HCT116 (cell line): ENCODE data around the gene EFCAB8. TPM values are rescaled to one million over a fixed set of nuclear protein-coding genes. Genes with fewer than 3 reads are reported as not detected.

Source experiments
- ATAC-seq: fragments of 200-7000 bp; cut with Tn5 transposase; 2 replicates; pipeline ENCODE4 v1.9.1; 2020; ENCODE audit warnings: mild to moderate bottlenecking, moderate library complexity
- BruUV-seq: library from RNA; stranded (reverse); fragments of 400-500 nt; replicated peaks from 2 replicates; lab custom pipeline; 2021; lab: Mats Ljungman, UMichigan
- CTCF ChIA-PET: fragments of 300-600 bp; sonication (Branson Sonifier 250); formaldehyde crosslinking; loops from one replicate; lab custom pipeline; 2021; ENCODE audit warnings: antibody characterized with exemption; lab: Charles Lee
- POLR2A ChIA-PET: fragments of 300-600, 350-600 bp; sonication (Branson Sonifier 250); formaldehyde crosslinking; loops from one replicate; lab custom pipeline; 2021; ENCODE audit warnings: antibody characterized with exemption; lab: Charles Lee
- RAD21 ChIA-PET, 2 experiments: fragments of 300-600 bp; sonication (Branson Sonifier 250); formaldehyde crosslinking; loops; one replicate each; lab custom pipeline; 2023; ENCODE audit warnings: low total read pairs in 2 of 2; ENCODE audit not compliant: uncharacterized antibody in 2 of 2, unreplicated experiment in 2 of 2, low non-redundant PET in 1 of 2; lab: Charles Lee
- DNase-seq: peaks from one replicate; pipeline ENCODE4 v3.0.0-alpha.2; 2010; ENCODE audit warnings: low read depth, low spot score
- H2AFZ ChIP-seq: fragments of 200-600 bp; shearing (Covaris generic), sonication (generic); 2 replicates; pipeline ENCODE4 v1.6.1; 2017; ENCODE audit warnings: low read depth, mixed run types, mixed read lengths, antibody characterized with exemption, low read length; ENCODE audit not compliant: poor library complexity, severe bottlenecking
- H3K27ac ChIP-seq: 2 replicates; pipeline ENCODE4 v1.5.1; 2012; ENCODE audit warnings: low read depth, low read length
- H3K27me3 ChIP-seq: fragments of 200-600 bp; sonication (generic); 2 replicates; pipeline ENCODE4 v1.6.1; 2016; ENCODE audit warnings: mixed run types, low read length, mixed read lengths; ENCODE audit not compliant: insufficient read depth
- H3K36me3 ChIP-seq, 2 experiments: fragments of 200-500 bp in 1 of 2; fragments of 200-600 bp in 1 of 2; sonication (Bioruptor generic) in 1 of 2; sonication (generic) in 1 of 2; 2 replicates each; pipeline versions ENCODE4 v1.5.1 to v1.6.1; 2014 to 2016; ENCODE audit warnings: low read length in 2 of 2, inconsistent platforms in 1 of 2, mixed read lengths in 1 of 2, mixed run types in 1 of 2; ENCODE audit not compliant: insufficient read depth in 2 of 2, control insufficient read depth in 1 of 2
- H3K4me1 ChIP-seq, 2 experiments: fragments of 200-600 bp in 1 of 2; sonication (generic) in 1 of 2; 2 replicates each; pipeline versions ENCODE4 v1.5.1 to v1.6.1; 2012 to 2017; ENCODE audit warnings: low read length in 2 of 2, inconsistent platforms in 1 of 2, mild to moderate bottlenecking in 1 of 2, mixed read lengths in 1 of 2, mixed run types in 1 of 2, moderate library complexity in 1 of 2; ENCODE audit not compliant: insufficient read depth in 2 of 2, control insufficient read depth in 1 of 2
- H3K4me2 ChIP-seq: fragments of 200-600 bp; sonication (generic); 2 replicates; pipeline ENCODE4 v1.6.1; 2017; ENCODE audit warnings: mixed run types, low read length, mixed read lengths
- H3K4me3 ChIP-seq, 2 experiments: fragments of 200-600 bp in 1 of 2; sonication (generic) in 1 of 2; replicated peaks in 1 of 2; 2 replicates each; pipeline ENCODE4 v1.5.1; 2011 to 2016; ENCODE audit warnings: low read length in 2 of 2, control low read depth in 1 of 2, low read depth in 1 of 2, mild to moderate bottlenecking in 1 of 2, mixed read lengths in 1 of 2, mixed run types in 1 of 2
- H3K79me2 ChIP-seq: fragments of 200-600 bp; sonication (generic); 2 replicates; pipeline ENCODE4 v1.6.1; 2017; ENCODE audit warnings: mild to moderate bottlenecking, mixed run types, low read length, moderate library complexity, mixed read lengths; ENCODE audit not compliant: insufficient read depth
- H3K9ac ChIP-seq: fragments of 200-600 bp; sonication (generic); 2 replicates; pipeline ENCODE4 v1.6.1; 2016; ENCODE audit warnings: low read length, mixed read lengths
- H3K9me2 ChIP-seq: fragments of 200-600 bp; sonication (generic), shearing (Covaris generic); 2 replicates; pipeline ENCODE4 v1.6.1; 2017; ENCODE audit warnings: mixed run types, mild to moderate bottlenecking, moderate library complexity; ENCODE audit not compliant: insufficient read depth
- H3K9me3 ChIP-seq, 2 experiments: fragments of 200-500 bp in 1 of 2; fragments of 200-600 bp in 1 of 2; sonication (Bioruptor generic) in 1 of 2; sonication (generic) in 1 of 2; 2 replicates each; pipeline ENCODE4 v1.6.1; 2014 to 2017; ENCODE audit warnings: low read length in 2 of 2, mixed read lengths in 2 of 2, inconsistent platforms in 1 of 2, low read depth in 1 of 2, mild to moderate bottlenecking in 1 of 2, mixed run types in 1 of 2, moderate library complexity in 1 of 2; ENCODE audit not compliant: control insufficient read depth in 1 of 2, insufficient read depth in 1 of 2
- H4K20me1 ChIP-seq: fragments of 200-600 bp; sonication (generic), shearing (Covaris generic); 2 replicates; pipeline ENCODE4 v1.6.1; 2017; ENCODE audit warnings: mixed run types, mild to moderate bottlenecking, moderate library complexity; ENCODE audit not compliant: insufficient read depth
- CBX3 ChIP-seq: IDR thresholded peaks from 2 replicates; pipeline ENCODE4 v1.6.1; 2012; ENCODE audit warnings: low read depth
- EGR1 ChIP-seq: IDR thresholded peaks from 2 replicates; pipeline ENCODE4 v1.6.1; 2012; ENCODE audit warnings: low read depth
- ELF1 ChIP-seq: IDR thresholded peaks from 2 replicates; pipeline ENCODE4 v1.6.1; 2012; ENCODE audit warnings: low read depth, borderline replicate concordance
- EZH2 ChIP-seq: fragments of 200-600 bp; sonication (generic); IDR thresholded peaks from 2 replicates; pipeline ENCODE4 v1.6.1; 2017; ENCODE audit warnings: antibody characterized with exemption, mixed run types
- POLR2A ChIP-seq: IDR thresholded peaks from 2 replicates; pipeline ENCODE4 v1.7.0; 2011; ENCODE audit warnings: borderline replicate concordance; ENCODE audit not compliant: insufficient read depth, insufficient read length; ENCODE audit errors: extremely low read depth
- POLR2AphosphoS5 ChIP-seq: IDR thresholded peaks from 2 replicates; pipeline ENCODE4 v1.6.1; 2011; ENCODE audit warnings: mild to moderate bottlenecking, low read depth, low read length, moderate library complexity
- RAD21 ChIP-seq: IDR thresholded peaks from 2 replicates; pipeline ENCODE4 v1.6.1; 2012; ENCODE audit warnings: low read depth, mild to moderate bottlenecking
- SIN3A ChIP-seq: IDR thresholded peaks from 2 replicates; pipeline ENCODE4 v1.6.1; 2012; ENCODE audit warnings: low read depth
- SP1 ChIP-seq: IDR thresholded peaks from 2 replicates; pipeline ENCODE4 v1.6.1; 2012; ENCODE audit warnings: low read depth
- SRF ChIP-seq: IDR thresholded peaks from 2 replicates; pipeline ENCODE4 v1.6.1; 2012; ENCODE audit warnings: low read depth
- TCF7L2 ChIP-seq: IDR thresholded peaks from 2 replicates; pipeline ENCODE4 v1.7.0; 2011; ENCODE audit warnings: borderline replicate concordance, inconsistent platforms; ENCODE audit not compliant: insufficient read depth, insufficient read length; ENCODE audit errors: extremely low read depth
- YY1 ChIP-seq: IDR thresholded peaks from 2 replicates; pipeline ENCODE4 v1.6.1; 2011; ENCODE audit warnings: low read length, low read depth, moderate library complexity, mild to moderate bottlenecking; ENCODE audit not compliant: insufficient replicate concordance; ENCODE audit errors: extremely low read depth
- ZFX ChIP-seq: fragments of 450-650 bp; IDR thresholded peaks from 2 replicates; pipeline ENCODE4 v1.6.1; 2017
- ZNF274 ChIP-seq: fragments of 200-500 bp; sonication (Bioruptor generic); IDR thresholded peaks from 2 replicates; pipeline ENCODE4 v1.6.1; 2014; ENCODE audit warnings: mild to moderate bottlenecking, low read depth, low read length, inconsistent platforms
- intact Hi-C: fragments of 100-400 bp; cut with micrococcal nuclease; formaldehyde crosslinking; loops from 2 replicates; pipeline ENCODE4 v1.10.0; 2022
- total RNA-seq: library from RNA; stranded (reverse); gene quantifications from one replicate; pipeline ENCODE4 v1.2.1, GENCODE V29; 2021; ENCODE audit not compliant: unreplicated experiment
- TF ChIP-seq, protein P1 (sequence below), 3 experiments: fragments of 200-600 bp in 1 of 3; sonication (generic) in 1 of 3; IDR thresholded peaks in 2 of 3; conservative IDR thresholded peaks in 1 of 3; 2 replicates each; pipeline ENCODE4 v1.5.1; 2012 to 2017; ENCODE audit warnings: low read depth in 2 of 3, low read length in 2 of 3, antibody characterized with exemption in 1 of 3, borderline replicate concordance in 1 of 3, control low read depth in 1 of 3, mild to moderate bottlenecking in 1 of 3, mixed read lengths in 1 of 3, mixed run types in 1 of 3, moderate library complexity in 1 of 3; ENCODE audit not compliant: insufficient read depth in 1 of 3

The EFCAB8 gene
- total RNA-seq, 1 experiment from 2014 or later = 0.42 TPM

DNA sequence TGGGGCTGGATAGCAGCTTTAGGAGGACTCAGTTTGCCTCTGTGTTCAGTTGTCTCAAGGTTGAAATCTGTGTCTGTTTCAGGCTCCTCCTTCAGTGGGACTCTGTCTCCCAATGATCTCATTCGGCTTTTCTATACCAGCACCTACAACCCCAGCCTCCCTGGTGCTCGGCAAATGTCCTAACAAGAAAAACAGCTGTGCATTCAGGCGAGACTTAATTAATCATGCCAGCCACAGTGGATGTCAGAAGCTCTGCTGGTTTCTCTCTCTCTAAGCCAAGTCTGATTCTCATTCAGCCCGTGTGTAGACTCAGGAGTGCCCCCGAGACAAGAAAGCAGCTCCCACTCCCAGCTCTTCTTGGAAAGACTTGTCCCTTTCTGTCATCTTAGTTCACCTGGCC lies 98.7 kb downstream of the EFCAB8 start:
- DNase-seq = no peak
- no peak overlapping the region for H3K27ac ChIP-seq
- intact Hi-C loops = no loop called here
- H3K27me3 ChIP-seq = no peaks in the 10 kb centered on the region
- ChIA-PET CTCF (no interaction called here), RAD21 (no interaction called here), POLR2A (no interaction called here)
- H4K20me1 ChIP-seq = no peaks in the 10 kb centered on the region
- no peak overlapping the region for H3K9ac ChIP-seq
- no peak overlapping the region for H3K4me3 ChIP-seq
- ATAC-seq = no peak
- H3K4me1 ChIP-seq = no peaks in the 10 kb centered on the region
- no peaks in the 10 kb centered on the region for H3K79me2 ChIP-seq
- no peaks in the 10 kb centered on the region for H3K36me3 ChIP-seq
- TF ChIP-seq YY1 (no peak), EZH2 (no peak), SIN3A (no peak), RAD21 (no peak), POLR2A (no peak), POLR2AphosphoS5 (no peak), ZNF274 (no peak), CBX3 (no peak)
- no peak overlapping the region for H3K4me2 ChIP-seq
- BruUV-seq = no TSS peak
- no peaks in the 10 kb centered on the region for H3K9me2 ChIP-seq
- peaks cover 6 to 25% of the 10 kb centered on the region in 2 experiments; a peak in 3 of 4 replicates for H3K9me3 ChIP-seq
- no peak overlapping the region for H2AFZ ChIP-seq

DNA sequence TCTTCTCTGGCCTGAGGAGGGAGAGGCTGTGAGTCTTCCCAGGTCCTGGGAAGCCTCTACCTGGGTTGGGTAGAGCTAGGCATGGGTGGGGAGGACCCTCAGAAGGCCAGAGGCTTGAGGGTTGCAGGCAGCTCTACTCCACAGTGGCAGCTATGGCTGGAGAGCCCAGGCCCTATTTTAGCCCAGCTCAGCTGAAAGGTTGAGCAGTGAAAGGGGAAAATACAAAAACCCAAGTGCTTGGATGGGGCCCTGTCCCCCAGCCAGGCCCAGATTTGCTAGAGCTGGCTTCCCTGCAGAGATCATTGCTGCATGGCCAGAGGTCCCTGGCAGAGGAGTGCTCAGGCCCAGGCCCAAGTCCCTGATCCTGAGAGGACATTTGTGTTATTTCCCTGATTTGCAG lies 99.9 kb downstream of the EFCAB8 start:
- H3K9ac ChIP-seq = no peak overlapping the region
- no peaks in the 10 kb centered on the region for H3K27me3 ChIP-seq
- no peaks in the 10 kb centered on the region for H4K20me1 ChIP-seq
- no peak overlapping the region for H3K4me3 ChIP-seq
- POLR2A ChIA-PET = no interaction called here
- H3K4me1 ChIP-seq = no peaks in the 10 kb centered on the region
- no peak overlapping the region for H3K4me2 ChIP-seq
- peaks cover 6 to 25% of the 10 kb centered on the region in 2 experiments; a peak in 3 of 4 replicates for H3K9me3 ChIP-seq
- no peak for ATAC-seq
- H3K27ac ChIP-seq = no peak overlapping the region
- H3K79me2 ChIP-seq = no peaks in the 10 kb centered on the region
- CTCF ChIA-PET = no interaction called here
- H3K36me3 ChIP-seq = no peaks in the 10 kb centered on the region
- no TSS peak for BruUV-seq
- RAD21 ChIA-PET = no interaction called here
- intact Hi-C loops = no loop called here
- DNase-seq = no peak
- TF ChIP-seq RAD21 (no peak), EGR1 (no peak), POLR2AphosphoS5 (no peak), SRF (no peak), ZFX (no peak), SP1 (no peak), YY1 (no peak), TCF7L2 (no peak), EZH2 (no peak), POLR2A (no peak), CBX3 (no peak), ELF1 (no peak)
- TF ChIP-seq, protein P1, sequence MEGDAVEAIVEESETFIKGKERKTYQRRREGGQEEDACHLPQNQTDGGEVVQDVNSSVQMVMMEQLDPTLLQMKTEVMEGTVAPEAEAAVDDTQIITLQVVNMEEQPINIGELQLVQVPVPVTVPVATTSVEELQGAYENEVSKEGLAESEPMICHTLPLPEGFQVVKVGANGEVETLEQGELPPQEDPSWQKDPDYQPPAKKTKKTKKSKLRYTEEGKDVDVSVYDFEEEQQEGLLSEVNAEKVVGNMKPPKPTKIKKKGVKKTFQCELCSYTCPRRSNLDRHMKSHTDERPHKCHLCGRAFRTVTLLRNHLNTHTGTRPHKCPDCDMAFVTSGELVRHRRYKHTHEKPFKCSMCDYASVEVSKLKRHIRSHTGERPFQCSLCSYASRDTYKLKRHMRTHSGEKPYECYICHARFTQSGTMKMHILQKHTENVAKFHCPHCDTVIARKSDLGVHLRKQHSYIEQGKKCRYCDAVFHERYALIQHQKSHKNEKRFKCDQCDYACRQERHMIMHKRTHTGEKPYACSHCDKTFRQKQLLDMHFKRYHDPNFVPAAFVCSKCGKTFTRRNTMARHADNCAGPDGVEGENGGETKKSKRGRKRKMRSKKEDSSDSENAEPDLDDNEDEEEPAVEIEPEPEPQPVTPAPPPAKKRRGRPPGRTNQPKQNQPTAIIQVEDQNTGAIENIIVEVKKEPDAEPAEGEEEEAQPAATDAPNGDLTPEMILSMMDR (IDR thresholded peaks at IDR 0.05 in 2 of 3, conservative IDR thresholded peaks at IDR 0.05 in 1 of 3; ENCODE audit: borderline replicate concordance in 1 of 3, insufficient read depth in 1 of 3, low read depth in 2 of 3, low read length in 2 of 3) = no peak
- no peaks in the 10 kb centered on the region for H3K9me2 ChIP-seq
- H2AFZ ChIP-seq = no peak overlapping the region
